Stimulated activated CD4-positive, alpha-beta T cell treated with anti-CD3 and anti-CD28 coated beads, Interleukin-15, amount 100 ng/mL, for 1 hour (primary cell): Measurements from ENCODE around the gene BBS9.
A peak's percentile ranks its signal among the peaks of the same experiment; 100 is the strongest.
"Not testable (repeated sequence)": the region's sequence is repeated elsewhere in the genome, so short reads cannot be mapped to it uniquely, and the experiment has no call there.

Experiments
- DNase-seq, 2 donors: peaks; one replicate each; pipeline ENCODE4 v3.0.0-alpha.2; 2020; ENCODE audit warnings: low read depth in 1 of 2, low spot score in 1 of 2

BBS9 gene

GRCh38 chr7:33128990-33129805 is at the start of gene BBS9:
Gene BBS9, plus strand, starts transcription at chr7:33129564. Its CDS starts 16,689 bp downstream, at chr7:33146253.
- peak; percentile 75 to 80 for DNase-seq

- DNase-seq = no peak
Observed at GRCh38 chr7:33079763-33080690, 49.3 kb upstream of the BBS9 start.

- DNase-seq = no peak
Observed at GRCh38 chr7:33087356-33087755, 42.0 kb upstream of the BBS9 start.

GRCh38 chr7:33087858-33088257 is 41.5 kb upstream of the BBS9 start:
- DNase-seq = no peak

- DNase-seq = no peak
Observed at GRCh38 chr7:33089142-33089541, 40.2 kb upstream of the BBS9 start.

- DNase-seq = no peak
Observed at GRCh38 chr7:33091111-33091531, 38.2 kb upstream of the BBS9 start.

- DNase-seq = no peak
Observed at GRCh38 chr7:33091641-33092191, 37.6 kb upstream of the BBS9 start.

GRCh38 chr7:33093266-33093665 is 36.1 kb upstream of the BBS9 start:
- DNase-seq = no peak

- not testable (repeated sequence) for DNase-seq
Observed at GRCh38 chr7:33094745-33095275, 34.6 kb upstream of the BBS9 start.

- no peak for DNase-seq
Observed at GRCh38 chr7:33099154-33099940, 30.0 kb upstream of the BBS9 start.

- no peak for DNase-seq
Observed at GRCh38 chr7:33100770-33101169, 28.6 kb upstream of the BBS9 start.

GRCh38 chr7:33101906-33102305 is 27.5 kb upstream of the BBS9 start:
- DNase-seq = no peak

- no peak for DNase-seq
Observed at GRCh38 chr7:33107136-33108066, 22.0 kb upstream of the BBS9 start.

GRCh38 chr7:33108554-33109004 is 20.8 kb upstream of the BBS9 start:
- peak in 1 of 2 donors; percentile 16 for DNase-seq

GRCh38 chr7:33109005-33109757 is 20.2 kb upstream of the BBS9 start, which contains the start of gene RP9:
Gene RP9, minus strand, starts transcription at chr7:33109404. Its CDS starts 32 bp downstream, at chr7:33109372.
- peak; percentile 62 to 72 for DNase-seq

GRCh38 chr7:33109758-33110238 is 19.6 kb upstream of the BBS9 start:
- DNase-seq = no peak

- no peak for DNase-seq
Observed at GRCh38 chr7:33111614-33112013, 17.8 kb upstream of the BBS9 start.

GRCh38 chr7:33114976-33115375 is 14.4 kb upstream of the BBS9 start:
- no peak for DNase-seq
